Measurements from ENCODE around the gene ACTL6B. TPM values are rescaled to one million over a fixed set of nuclear protein-coding genes. Genes with fewer than 3 reads are reported as not detected.

Gene ACTL6B
- total and polyA plus RNA-seq, 9 of the 15 experiments (the other 6 are each of a cell fraction or from before 2014, with no cell fraction given) = not detected

- TF ChIP-seq RAD21 (CRISPR knock-in tag; conservative IDR thresholded peaks at IDR 0.05 in 1 of 2, IDR thresholded peaks at IDR 0.05 in 1 of 2) (peak; percentile 85 to 88), UBTF (IDR thresholded peaks at IDR 0.05; ENCODE audit: borderline replicate concordance in 1 of 2, low read depth in 2 of 2, low read length in 2 of 2) (peak in 1 of 2 experiments; percentile 80; a peak in 1 of 4 replicates), OTX1 (CRISPR knock-in tag; IDR thresholded peaks at IDR 0.05) (no peak), SMARCA4 (IDR thresholded peaks at IDR 0.05) (peak; percentile 54; the same call in 1 of the 2 replicates), HDAC6 (IDR thresholded peaks at IDR 0.05; ENCODE audit: low read depth, low read length) (no peak), SIN3A (IDR thresholded peaks at IDR 0.05; ENCODE audit: borderline replicate concordance in 2 of 2, control insufficient read depth in 1 of 2, low read depth in 2 of 2, low read length in 2 of 2) (peak in 1 of 2 experiments; percentile 61; a peak in 1 of 4 replicates), USF1 (CRISPR knock-in tag; IDR thresholded peaks at IDR 0.05) (0 out of 2 replicates have a peak, but pooled peaks have one; percentile 10), ZNF316 (IDR thresholded peaks at IDR 0.05) (no peak), E2F1 (CRISPR knock-in tag; IDR thresholded peaks at IDR 0.05) (peak; percentile 72; the same call in 1 of the 2 replicates), FOXA3 (CRISPR knock-in tag; conservative IDR thresholded peaks at IDR 0.05 in 1 of 2, IDR thresholded peaks at IDR 0.05 in 1 of 2) (peak in 1 of 2 experiments; percentile 63; a peak in 2 of 4 replicates), ZNF431 (CRISPR knock-in tag; IDR thresholded peaks at IDR 0.05) (no peak), E2F4 (CRISPR knock-in tag; IDR thresholded peaks at IDR 0.05; ENCODE audit: low read depth) (peak; percentile 34; the same call in 1 of the 2 replicates), JUN (IDR thresholded peaks at IDR 0.05; ENCODE audit: borderline replicate concordance, low read depth, low read length) (no peak), JUN (CRISPR knock-in tag; IDR thresholded peaks at IDR 0.05; ENCODE audit: borderline replicate concordance) (0 out of 2 replicates have a peak, but pooled peaks have one; percentile 44), MAX (CRISPR knock-in tag; IDR thresholded peaks at IDR 0.05) (peak; percentile 62; the same call in 1 of the 2 replicates), CREM (IDR thresholded peaks at IDR 0.05; ENCODE audit: low read depth) (peak; percentile 63; the same call in 1 of the 2 replicates), ELF4 (CRISPR knock-in tag; IDR thresholded peaks at IDR 0.05) (0 out of 2 replicates have a peak, but pooled peaks have one; percentile 20), ZNF668 (CRISPR knock-in tag; IDR thresholded peaks at IDR 0.05) (no peak)
Observed at GRCh38 chr7:100691676-100692577, 35.7 kb upstream of the ACTL6B start (continued).

Measured in K562 (cell line).